Measurements from ENCODE around the gene GTPBP4.
"Not testable (repeated sequence)": the region's sequence is repeated elsewhere in the genome, so short reads cannot be mapped to it uniquely, and the experiment has no call there.

The GTPBP4 gene

GRCh38 chr10:1024103-1024502, 35.9 kb downstream of the GTPBP4 start:
- DNase-seq (ENCODE audit: low read depth in 1 of 2, low spot score in 1 of 2) = no peak

DNA sequence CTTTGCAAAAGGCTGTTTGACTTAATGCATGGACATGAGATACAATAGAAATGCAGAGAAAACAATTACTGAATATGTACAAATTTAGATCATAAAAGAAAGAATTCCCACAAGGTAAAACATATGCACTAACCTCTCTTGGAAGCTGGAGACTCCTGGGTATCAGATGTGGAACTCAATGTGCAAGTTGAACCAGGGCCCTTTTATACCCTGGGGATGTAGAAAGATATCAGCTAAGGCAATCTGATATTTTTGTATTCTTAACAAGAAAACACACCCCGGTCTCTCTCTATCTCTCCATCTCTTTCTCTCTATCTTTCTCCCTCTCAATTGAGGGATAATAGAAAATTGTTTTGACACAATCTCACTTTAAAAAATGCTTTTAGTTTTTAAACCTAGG, 37.4 kb downstream of the GTPBP4 start, which contains the start of gene IDI2:
Gene IDI2 (minus strand): TSS at position 177 of the 400 bp plus-strand sequence. CDS start 1,136 bp downstream, outside the sequence.
- no peak for DNase-seq (ENCODE audit: low read depth in 1 of 2, low spot score in 1 of 2)

- no peak for DNase-seq (ENCODE audit: low read depth in 1 of 2, low spot score in 1 of 2)
Observed at GRCh38 chr10:1026578-1026977, 38.3 kb downstream of the GTPBP4 start.

- no peak for DNase-seq (ENCODE audit: low read depth in 1 of 2, low spot score in 1 of 2)
Observed at GRCh38 chr10:1029838-1030237, 41.6 kb downstream of the GTPBP4 start.

DNA sequence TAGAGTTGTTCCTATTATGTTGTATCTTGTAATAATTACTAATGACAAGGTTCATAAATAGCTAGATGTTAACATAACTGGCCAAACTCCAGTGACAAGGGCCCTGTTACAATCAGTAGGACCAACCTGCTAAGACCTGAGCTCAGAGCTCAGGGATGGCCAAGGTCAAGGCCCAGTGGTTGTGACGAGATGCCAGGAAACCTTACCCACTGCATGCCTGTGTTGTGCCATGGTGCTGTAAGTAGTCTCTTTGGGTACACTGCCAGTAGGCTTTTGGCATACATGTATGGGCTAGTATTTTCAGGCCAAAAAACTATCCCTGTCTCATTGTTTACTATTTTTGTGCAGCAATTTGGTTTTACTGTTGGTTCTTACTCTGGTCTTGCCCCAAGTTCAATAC, 45.4 kb downstream of the GTPBP4 start:
- DNase-seq (ENCODE audit: low read depth in 1 of 2, low spot score in 1 of 2) = no peak

GRCh38 chr10:1034758-1035157, 46.5 kb downstream of the GTPBP4 start:
- no peak for DNase-seq (ENCODE audit: low read depth in 1 of 2, low spot score in 1 of 2)

- no peak for DNase-seq (ENCODE audit: low read depth in 1 of 2, low spot score in 1 of 2)
Observed at GRCh38 chr10:1035201-1035600, 47.0 kb downstream of the GTPBP4 start.

DNA sequence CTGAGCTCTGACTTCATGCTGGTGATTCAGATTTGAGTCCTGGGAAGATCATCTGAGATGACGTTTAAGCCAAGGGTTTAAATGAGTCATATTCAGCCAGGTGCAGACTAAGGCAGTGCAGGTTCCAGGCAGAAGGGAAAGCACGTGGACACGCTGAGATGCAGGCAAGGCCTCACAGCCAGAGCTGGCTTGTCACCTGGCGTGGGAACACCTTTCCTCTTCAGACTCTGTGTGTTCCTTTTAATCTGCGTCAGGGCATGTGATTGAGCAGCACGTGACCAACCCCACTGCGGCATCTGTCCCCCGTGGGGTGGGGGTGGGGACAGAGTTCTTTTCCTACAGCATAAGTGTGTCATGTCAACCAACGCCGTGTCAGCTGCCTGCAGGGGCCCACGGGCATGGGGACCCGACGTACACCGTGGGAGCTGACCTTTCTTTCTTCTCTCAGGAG, 48.1 kb downstream of the GTPBP4 start:
- DNase-seq (ENCODE audit: low read depth in 1 of 2, low spot score in 1 of 2) = no peak

GRCh38 chr10:1037098-1037497, 48.9 kb downstream of the GTPBP4 start:
- DNase-seq (ENCODE audit: low read depth in 1 of 2, low spot score in 1 of 2) = no peak

GRCh38 chr10:1038769-1039168, 50.5 kb downstream of the GTPBP4 start:
- DNase-seq (ENCODE audit: low read depth in 1 of 2, low spot score in 1 of 2) = not testable (repeated sequence)

DNA sequence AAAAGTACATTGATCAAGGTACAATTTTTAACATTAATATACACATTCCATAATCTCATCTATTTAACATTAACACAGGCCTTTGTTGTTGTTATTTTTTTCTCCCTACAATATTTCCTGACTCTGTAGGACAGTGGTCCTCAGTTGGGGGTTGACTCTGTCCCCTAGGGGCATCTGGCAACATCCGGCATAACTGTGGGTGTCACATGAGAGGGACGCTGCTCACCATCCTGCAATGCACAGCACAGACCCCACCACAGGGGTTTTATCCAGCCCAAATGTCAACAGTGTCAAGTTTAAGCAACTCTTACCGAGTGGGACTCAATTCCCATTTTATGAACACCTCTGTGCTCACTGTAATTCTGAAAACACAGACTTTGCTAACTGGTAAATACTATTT, 51.9 kb downstream of the GTPBP4 start:
- DNase-seq (ENCODE audit: low read depth in 1 of 2, low spot score in 1 of 2) = no peak

DNA sequence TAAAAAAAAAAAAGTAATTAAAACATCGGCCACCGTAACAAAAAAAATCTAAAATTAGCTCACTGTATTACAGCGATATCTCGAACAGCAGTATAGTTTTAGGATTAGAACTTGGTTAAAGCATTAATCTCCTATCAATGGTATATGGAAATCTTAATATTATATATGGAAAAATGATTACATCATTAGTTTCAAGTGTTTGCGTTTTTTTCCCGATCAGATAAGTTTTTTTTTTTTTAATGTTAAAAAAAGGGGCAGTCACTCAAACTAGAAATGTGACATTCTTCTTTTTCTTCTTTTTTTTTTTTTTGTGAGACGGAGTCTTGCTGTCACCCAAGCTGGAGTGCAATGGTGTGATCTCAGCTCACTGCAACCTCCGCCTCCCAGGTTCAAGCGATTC, 53.3 kb downstream of the GTPBP4 start:
- DNase-seq (ENCODE audit: low read depth in 1 of 2, low spot score in 1 of 2) = no peak

DNA sequence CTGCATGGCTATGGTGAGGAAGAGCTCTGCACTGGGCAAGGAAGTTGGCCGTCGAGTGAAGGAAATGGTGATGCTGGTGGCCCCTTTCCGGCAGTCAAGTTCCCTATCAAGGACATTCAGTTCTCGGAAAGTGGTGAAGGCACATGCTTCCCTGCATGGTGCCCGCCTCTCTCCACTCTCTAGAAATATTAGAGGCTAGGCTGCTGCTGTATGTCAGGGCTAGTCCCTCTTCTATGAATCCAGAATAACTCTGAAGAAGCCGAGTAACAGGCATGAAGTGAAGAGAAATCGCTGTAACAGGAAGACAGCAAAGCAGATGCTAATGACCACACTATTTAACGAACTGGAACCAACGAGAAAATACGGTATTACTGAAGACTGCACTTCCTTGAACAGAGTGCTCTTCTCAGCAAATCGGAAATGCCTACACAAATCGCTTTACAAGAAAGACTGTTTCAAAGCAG, 55.3 kb downstream of the GTPBP4 start:
- DNase-seq (ENCODE audit: low read depth in 1 of 2, low spot score in 1 of 2) = no peak

- DNase-seq (ENCODE audit: low read depth in 1 of 2, low spot score in 1 of 2) = no peak
Observed at GRCh38 chr10:1044146-1044545, 55.9 kb downstream of the GTPBP4 start.

DNA sequence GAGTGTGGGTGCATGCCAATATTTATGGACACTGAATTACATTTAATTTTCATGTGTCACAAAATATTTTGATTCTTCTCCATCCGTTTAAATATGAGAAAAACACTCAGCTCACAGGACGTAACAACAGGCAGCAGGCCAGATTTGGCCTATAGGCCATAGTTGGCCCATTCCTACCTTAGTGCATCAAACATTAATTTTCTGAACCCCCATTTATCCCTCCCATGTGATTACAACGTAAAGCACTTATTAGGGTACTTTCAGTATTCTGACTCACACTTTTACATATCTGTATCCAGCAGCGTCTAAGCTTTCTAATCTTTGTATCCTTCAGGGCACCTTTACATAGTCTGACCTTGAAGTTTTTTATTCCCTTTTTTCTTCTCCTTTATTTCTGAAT, 56.7 kb downstream of the GTPBP4 start:
- no peak for DNase-seq (ENCODE audit: low read depth in 1 of 2, low spot score in 1 of 2)

GRCh38 chr10:1045415-1045814, 57.2 kb downstream of the GTPBP4 start:
- no peak for DNase-seq (ENCODE audit: low read depth in 1 of 2, low spot score in 1 of 2)

GRCh38 chr10:1047937-1048336, 59.7 kb downstream of the GTPBP4 start:
- DNase-seq (ENCODE audit: low read depth in 1 of 2, low spot score in 1 of 2) = no peak

DNA sequence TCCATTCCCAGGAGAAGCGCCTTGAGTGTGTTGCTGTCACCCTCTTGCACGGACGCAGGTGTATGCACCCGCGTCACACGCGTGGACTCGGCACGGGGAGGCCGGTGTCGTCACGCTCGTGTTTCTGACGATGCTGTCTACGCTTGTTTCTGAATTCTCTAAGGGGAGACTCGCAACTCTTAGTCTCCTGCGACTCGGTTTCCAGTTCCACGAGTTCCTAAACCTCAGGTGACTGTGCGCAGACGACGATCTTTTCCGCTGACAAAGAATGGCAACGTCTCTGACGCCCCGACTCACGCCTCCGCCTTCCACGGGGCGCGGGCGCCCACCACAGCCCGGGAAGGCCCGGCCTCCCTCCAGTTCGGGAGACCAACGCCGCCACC, 60.1 kb downstream of the GTPBP4 start:
- DNase-seq (ENCODE audit: low read depth in 1 of 2, low spot score in 1 of 2) = no peak

GRCh38 chr10:1048732-1049424, 60.6 kb downstream of the GTPBP4 start, which contains the start of gene IDI1:
IDI1 (minus strand) TSS chr10:1049119; CDS start chr10:1049003, 116 bp downstream.
- DNase-seq (ENCODE audit: low read depth in 1 of 2, low spot score in 1 of 2) = peak; percentile 89 to 93

DNA sequence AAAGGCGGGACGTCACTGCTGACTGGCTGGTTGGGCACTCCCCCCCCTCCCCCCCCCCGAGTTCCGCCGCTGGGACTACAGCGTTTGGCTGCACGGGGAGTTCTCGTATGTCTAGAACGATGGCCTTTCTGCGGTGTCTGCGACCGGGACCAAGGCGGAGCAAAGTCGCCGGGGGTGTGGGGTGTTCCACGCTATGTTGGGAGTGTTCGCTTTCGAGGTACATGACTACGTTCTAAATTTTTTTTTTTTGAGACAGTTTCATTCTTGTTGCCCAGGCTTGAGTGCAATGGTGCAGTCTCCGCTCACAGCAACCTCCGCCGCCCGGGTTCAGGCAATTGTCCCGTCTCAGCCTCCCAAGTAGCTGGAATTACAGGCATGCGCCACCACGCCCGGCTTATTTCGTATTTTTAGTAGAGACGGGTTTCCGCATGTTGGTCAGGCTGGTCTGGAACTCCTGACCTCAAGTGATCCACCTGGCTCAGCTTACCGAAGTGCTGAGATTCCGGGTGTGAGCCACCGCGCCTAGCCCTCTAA, 61.3 kb downstream of the GTPBP4 start:
- DNase-seq (ENCODE audit: low read depth in 1 of 2, low spot score in 1 of 2) = no peak

DNA sequence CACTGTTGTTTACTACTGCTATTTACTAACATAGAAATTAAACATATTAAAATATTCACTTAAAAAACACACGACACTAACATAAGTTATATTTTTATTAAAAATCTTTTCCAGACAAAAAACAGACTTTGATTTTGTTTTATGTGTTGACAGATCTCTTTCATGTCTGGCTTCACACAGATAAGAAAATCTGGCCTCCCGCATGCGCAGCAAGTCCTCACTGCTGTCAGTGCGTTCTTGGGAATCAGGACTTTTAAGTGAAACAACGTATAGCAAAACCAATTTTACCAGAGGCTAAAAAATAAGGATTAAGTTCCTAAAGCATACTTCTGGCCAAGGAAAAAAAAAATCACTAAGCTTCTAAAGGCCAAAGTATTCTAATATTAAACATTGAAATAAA, 61.9 kb downstream of the GTPBP4 start:
- no peak for DNase-seq (ENCODE audit: low read depth in 1 of 2, low spot score in 1 of 2)

- DNase-seq (ENCODE audit: low read depth in 1 of 2, low spot score in 1 of 2) = no peak
Observed at GRCh38 chr10:1050554-1050953, 62.3 kb downstream of the GTPBP4 start.

GRCh38 chr10:1054684-1055083, 66.5 kb downstream of the GTPBP4 start:
- DNase-seq (ENCODE audit: low read depth in 1 of 2, low spot score in 1 of 2) = no peak

All from activated CD4-positive, alpha-beta T cell treated with anti-CD3 and anti-CD28 coated beads, Interleukin-2, amount 50 U/mL, for 24 hours (primary cell).